HG02759 (cell line): ENCODE data around the gene HLA-DMB.

Experiments
- ATAC-seq: cut with Tn5 transposase; IDR thresholded peaks from one replicate; pipeline ENCODE4 v1.9.1; 2021; ENCODE audit warnings: mild to moderate bottlenecking, moderate library complexity; ENCODE audit not compliant: unreplicated experiment

The HLA-DMB gene

GRCh38 chr6:32940656-32941213, at the start of gene HLA-DMB:
TSS of gene HLA-DMB (minus strand) at chr6:32941028. CDS start at chr6:32940807, 221 bp downstream.
- ATAC-seq: peak; percentile 58

GRCh38 chr6:32989368-32989767, 48.5 kb upstream of the HLA-DMB start:
- ATAC-seq: no peak

GRCh38 chr6:32984622-32985389, 44.0 kb upstream of the HLA-DMB start:
- ATAC-seq: no peak

- ATAC-seq: no peak
Observed at GRCh38 chr6:32983964-32984621, 43.3 kb upstream of the HLA-DMB start.

DNA sequence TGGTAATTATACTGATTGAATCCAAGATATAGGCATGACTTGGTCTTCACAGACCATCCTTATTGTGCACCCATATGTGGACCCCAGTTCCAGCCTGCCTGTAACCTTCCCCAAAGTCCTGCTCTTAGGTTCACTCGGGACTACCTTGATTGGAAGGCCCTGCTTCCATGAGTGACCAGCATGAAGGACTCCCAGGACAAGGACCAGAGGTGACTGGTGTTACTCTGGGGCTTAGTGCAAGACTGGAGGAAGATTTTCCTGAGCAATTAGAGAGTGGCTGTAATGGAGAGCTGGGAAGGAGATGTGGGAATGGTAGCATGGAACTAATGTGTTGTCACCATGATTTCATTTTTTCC, 42.6 kb upstream of the HLA-DMB start:
- ATAC-seq: no peak

DNA sequence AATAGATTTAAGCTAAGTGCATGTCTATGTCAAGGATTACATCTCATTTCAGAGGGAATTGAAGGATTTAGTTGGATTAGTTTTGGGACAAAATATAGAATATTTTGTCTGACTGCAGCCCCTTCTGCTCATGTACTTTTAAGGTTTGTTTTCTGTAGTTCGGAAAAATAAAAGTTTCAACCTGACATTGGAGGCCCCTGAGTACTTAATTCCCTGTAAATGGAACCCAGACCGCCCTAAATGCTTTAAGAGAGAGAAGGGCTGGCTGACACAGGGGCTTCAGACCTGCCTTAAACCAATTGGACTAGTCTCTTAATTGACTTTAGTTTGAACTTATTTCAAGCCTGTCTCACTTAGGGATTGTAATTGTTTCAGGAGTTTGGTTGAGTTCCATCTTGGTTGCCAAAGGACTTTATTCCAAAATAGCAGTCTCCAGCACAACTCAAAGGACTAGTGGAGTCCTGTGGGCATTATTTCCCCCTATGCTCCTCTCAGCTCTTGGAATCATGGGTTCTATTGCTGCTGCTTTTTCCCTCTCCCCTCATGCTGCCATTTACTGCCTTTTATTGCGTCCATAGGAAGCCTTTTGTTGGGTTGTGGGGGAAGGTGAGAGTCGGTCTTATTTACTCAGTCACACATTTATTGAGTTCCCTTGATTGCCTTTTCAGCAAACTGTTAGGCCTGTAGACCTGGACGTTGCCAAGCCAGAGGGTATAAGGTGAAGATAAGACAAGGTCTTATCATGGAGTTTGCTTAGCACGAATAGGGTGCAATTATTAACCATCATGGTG, 42.1 kb upstream of the HLA-DMB start:
- no peak for ATAC-seq

DNA sequence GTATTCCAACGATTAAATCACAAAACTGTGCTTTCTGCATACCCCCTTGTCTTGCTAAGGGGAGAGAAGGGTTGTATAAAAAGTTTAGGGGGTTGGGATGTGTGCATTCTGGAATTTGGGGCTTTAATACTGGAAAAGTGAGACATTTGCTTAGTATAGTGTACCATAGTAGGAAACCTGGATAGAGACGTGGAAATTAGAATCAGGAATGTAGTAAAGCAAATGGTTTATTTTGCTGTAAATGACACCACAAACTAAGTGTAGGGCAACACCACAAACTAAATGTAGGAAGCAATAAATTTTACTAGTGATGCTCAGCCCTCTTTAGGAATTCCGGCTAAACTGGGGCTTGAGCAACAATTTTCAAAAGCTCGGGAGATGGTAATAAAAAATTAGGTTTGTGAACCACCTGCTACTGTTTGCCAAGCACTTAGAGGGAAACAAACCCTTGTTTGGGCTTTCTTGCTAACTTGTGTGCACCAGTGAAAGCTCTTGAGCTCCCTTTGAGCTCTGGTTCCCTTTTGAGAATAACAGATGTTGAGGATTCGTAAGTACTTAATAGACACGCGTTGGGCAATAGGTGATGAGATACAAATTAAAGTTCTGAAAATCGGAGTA, 41.4 kb upstream of the HLA-DMB start:
- ATAC-seq: no peak

DNA sequence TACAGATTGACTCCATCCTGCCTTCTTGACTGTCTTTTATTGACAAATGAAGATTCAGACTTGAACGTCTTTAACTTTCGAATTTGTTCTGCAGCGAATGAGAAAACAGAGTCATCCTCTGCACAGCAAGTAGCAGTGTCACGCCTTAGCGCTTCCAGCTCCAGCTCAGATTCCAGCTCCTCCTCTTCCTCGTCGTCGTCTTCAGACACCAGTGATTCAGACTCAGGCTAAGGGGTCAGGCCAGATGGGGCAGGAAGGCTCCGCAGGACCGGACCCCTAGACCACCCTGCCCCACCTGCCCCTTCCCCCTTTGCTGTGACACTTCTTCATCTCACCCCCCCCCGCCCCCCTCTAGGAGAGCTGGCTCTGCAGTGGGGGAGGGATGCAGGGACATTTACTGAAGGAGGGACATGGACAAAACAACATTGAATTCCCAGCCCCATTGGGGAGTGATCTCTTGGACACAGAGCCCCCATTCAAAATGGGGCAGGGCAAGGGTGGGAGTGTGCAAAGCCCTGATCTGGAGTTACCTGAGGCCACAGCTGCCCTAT, 39.7 kb upstream of the HLA-DMB start:
- no peak for ATAC-seq

- ATAC-seq: no peak
Observed at GRCh38 chr6:32979720-32980487, 39.1 kb upstream of the HLA-DMB start.

DNA sequence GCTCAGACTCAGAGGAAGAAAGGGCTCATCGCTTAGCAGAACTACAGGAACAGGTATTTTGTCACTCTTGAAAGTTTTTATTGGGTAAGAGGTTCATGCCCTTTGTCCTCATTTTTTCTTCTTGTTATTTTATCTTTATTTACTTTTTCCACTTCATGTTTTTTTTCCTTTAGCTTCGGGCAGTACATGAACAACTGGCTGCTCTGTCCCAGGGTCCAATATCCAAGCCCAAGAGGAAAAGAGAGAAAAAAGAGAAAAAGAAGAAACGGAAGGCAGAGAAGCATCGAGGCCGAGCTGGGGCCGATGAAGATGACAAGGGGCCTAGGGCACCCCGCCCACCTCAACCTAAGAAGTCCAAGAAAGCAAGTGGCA, 37.1 kb upstream of the HLA-DMB start:
- no peak for ATAC-seq

- no peak for ATAC-seq
Observed at GRCh38 chr6:32977272-32977952, 36.6 kb upstream of the HLA-DMB start.

- no peak for ATAC-seq
Observed at GRCh38 chr6:32976334-32977069, 35.7 kb upstream of the HLA-DMB start.

GRCh38 chr6:32975886-32976285, 35.1 kb upstream of the HLA-DMB start:
- ATAC-seq: no peak

- no peak for ATAC-seq
Observed at GRCh38 chr6:32974541-32975308, 33.9 kb upstream of the HLA-DMB start.

GRCh38 chr6:32974016-32974333, 33.1 kb upstream of the HLA-DMB start:
- no peak for ATAC-seq

DNA sequence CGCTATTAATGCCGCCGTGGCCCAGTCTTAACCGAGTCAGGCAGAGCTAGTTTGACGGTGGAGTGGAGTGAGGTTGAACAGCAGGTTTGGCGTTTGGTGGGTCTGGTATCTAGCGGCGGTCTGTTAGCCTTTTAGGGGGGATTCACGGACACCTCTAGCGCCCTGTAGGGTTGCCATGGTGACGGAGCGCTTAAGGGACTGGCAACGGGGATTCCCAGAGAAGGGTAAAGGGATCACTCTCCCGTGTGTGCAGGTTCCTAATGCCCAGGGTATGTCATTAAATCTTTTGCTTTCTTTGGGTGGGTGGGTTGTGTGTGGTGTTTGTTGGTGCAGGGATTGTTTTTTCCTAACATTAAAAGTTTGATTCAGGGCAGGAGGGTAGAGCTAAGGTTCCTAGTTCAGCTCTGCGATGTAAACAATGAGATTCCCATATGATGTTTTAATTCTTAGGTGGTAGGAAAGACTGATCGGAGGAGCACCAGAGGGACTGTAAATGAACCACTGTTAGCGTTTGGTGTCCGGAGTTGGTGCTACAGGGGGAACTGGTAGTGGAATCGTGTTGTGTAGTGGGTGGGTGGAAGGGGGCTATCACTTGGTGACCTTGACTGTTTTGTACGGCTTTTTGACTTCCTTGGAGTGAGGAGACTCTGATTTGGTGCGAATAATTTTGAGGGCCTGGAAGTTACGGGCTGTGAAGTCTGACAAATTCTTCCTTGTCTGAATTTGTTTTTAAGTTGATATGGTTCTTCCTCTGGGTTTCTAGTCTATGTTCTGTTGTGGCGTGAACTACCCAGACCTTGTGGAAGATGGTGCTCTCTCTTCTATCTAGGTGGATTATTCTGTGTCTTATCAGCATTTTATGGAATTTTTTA, 32.6 kb upstream of the HLA-DMB start:
- no peak for ATAC-seq
